Ishikawa (cell line): ENCODE data around the gene PLCL2.

Experiments used
- EGR1 ChIP-seq: IDR thresholded peaks from 2 replicates; pipeline ENCODE4 v1.6.1; 2012
- EP300 ChIP-seq: IDR thresholded peaks from 2 replicates; pipeline ENCODE4 v1.6.1; 2012; ENCODE audit warnings: borderline replicate concordance

GRCh38 chr3:17061005-17061404 is 176.2 kb downstream of the PLCL2 start:
- TF ChIP-seq EGR1 (no peak), EP300 (no peak)
